Measurements from ENCODE around the gene KDM5B.
"Not testable (repeated sequence)": the region's sequence is repeated elsewhere in the genome, so short reads cannot be mapped to it uniquely, and the experiment has no call there.

Gene KDM5B

GRCh38 chr1:202723708-202724107, 84.5 kb downstream of the KDM5B start:
- Histone ChIP-seq H2AFZ (ENCODE audit: low read length) (no peak overlapping the region), H3K9me2 (replicated peaks; ENCODE audit: insufficient read depth, low read length) (no peaks in the 10 kb centered on the region), H3K9ac (ENCODE audit: low read length) (no peak overlapping the region), H3K4me2 (ENCODE audit: low read depth, low read length) (no peak overlapping the region), H3K36me3 (replicated peaks; ENCODE audit: insufficient read depth, low read length) (no peaks in the 10 kb centered on the region), H3K79me2 (ENCODE audit: low read length) (no peaks in the 10 kb centered on the region), H3K27ac (ENCODE audit: low read length) (no peak overlapping the region), H3F3A (ENCODE audit: insufficient read depth, low read length) (no peaks in the 10 kb centered on the region), H4K20me1 (ENCODE audit: insufficient read depth, low read length) (no peaks in the 10 kb centered on the region), H3K9me3 (replicated peaks; ENCODE audit: insufficient read depth, low read length) (no peaks in the 10 kb centered on the region), H3K4me1 (ENCODE audit: low read length) (no peaks in the 10 kb centered on the region), H3K27me3 (replicated peaks; ENCODE audit: insufficient read depth, low read length) (no peaks in the 10 kb centered on the region), H3K4me3 (ENCODE audit: low read length) (no peak overlapping the region)
- TF ChIP-seq EZH2phosphoT487 (IDR thresholded peaks at IDR 0.05; ENCODE audit: low read length): no peak
- TF ChIP-seq CTCF (IDR thresholded peaks at IDR 0.05; ENCODE audit: low read length): no peak
- no peak for TF ChIP-seq EZH2 (optimal IDR thresholded peaks at IDR 0.05; ENCODE audit: low read depth, low read length)
- DNase-seq: no peak

DNA sequence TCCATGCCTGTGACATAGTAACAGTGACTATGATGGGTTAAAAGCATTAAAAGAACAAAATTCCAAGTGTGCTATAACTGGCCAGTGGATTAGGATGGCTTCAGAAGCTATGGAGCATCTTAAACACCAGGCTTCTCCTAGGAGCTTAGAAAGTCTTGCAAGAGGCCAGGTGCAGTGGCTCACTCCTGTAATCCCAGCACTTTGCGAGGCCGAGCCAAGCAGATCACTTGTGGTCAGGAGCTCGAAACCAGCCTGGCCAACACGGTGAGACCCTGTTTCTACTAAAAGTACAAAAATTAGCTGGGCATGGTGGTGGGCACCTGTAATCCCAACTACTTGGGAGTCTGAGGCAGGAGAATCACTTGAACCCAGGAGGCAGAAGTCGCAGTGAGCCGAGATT, 85.2 kb downstream of the KDM5B start:
- H3K9me2 ChIP-seq (replicated peaks; ENCODE audit: insufficient read depth, low read length); H3K27ac ChIP-seq (ENCODE audit: low read length); H3K9me3 ChIP-seq (replicated peaks; ENCODE audit: insufficient read depth, low read length); H3K4me1 ChIP-seq (ENCODE audit: low read length); H3K79me2 ChIP-seq (ENCODE audit: low read length); H3K4me2 ChIP-seq (ENCODE audit: low read depth, low read length); DNase-seq; H3K36me3 ChIP-seq (replicated peaks; ENCODE audit: insufficient read depth, low read length); H3K27me3 ChIP-seq (replicated peaks; ENCODE audit: insufficient read depth, low read length); H3F3A ChIP-seq (ENCODE audit: insufficient read depth, low read length); H4K20me1 ChIP-seq (ENCODE audit: insufficient read depth, low read length); H2AFZ ChIP-seq (ENCODE audit: low read length); H3K4me3 ChIP-seq (ENCODE audit: low read length); H3K9ac ChIP-seq (ENCODE audit: low read length): not testable (repeated sequence)

- Histone ChIP-seq H3K9me3 (replicated peaks; ENCODE audit: insufficient read depth, low read length) (no peaks in the 10 kb centered on the region), H3F3A (ENCODE audit: insufficient read depth, low read length) (no peaks in the 10 kb centered on the region), H3K4me1 (ENCODE audit: low read length) (no peaks in the 10 kb centered on the region), H3K79me2 (ENCODE audit: low read length) (no peaks in the 10 kb centered on the region), H3K4me3 (ENCODE audit: low read length) (no peak overlapping the region), H3K9me2 (replicated peaks; ENCODE audit: insufficient read depth, low read length) (no peaks in the 10 kb centered on the region), H3K4me2 (ENCODE audit: low read depth, low read length) (no peak overlapping the region), H4K20me1 (ENCODE audit: insufficient read depth, low read length) (no peaks in the 10 kb centered on the region), H3K27ac (ENCODE audit: low read length) (no peak overlapping the region), H3K27me3 (replicated peaks; ENCODE audit: insufficient read depth, low read length) (peaks cover 12% of the 10 kb centered on the region; the same call in 1 of the 2 replicates), H3K36me3 (replicated peaks; ENCODE audit: insufficient read depth, low read length) (no peaks in the 10 kb centered on the region), H2AFZ (ENCODE audit: low read length) (no peak overlapping the region), H3K9ac (ENCODE audit: low read length) (no peak overlapping the region)
- no peak for DNase-seq
- no peak for TF ChIP-seq EZH2 (optimal IDR thresholded peaks at IDR 0.05; ENCODE audit: low read depth, low read length)
These were observed 91.6 kb downstream of the KDM5B start for GRCh38 chr1:202716654-202717053.

DNA sequence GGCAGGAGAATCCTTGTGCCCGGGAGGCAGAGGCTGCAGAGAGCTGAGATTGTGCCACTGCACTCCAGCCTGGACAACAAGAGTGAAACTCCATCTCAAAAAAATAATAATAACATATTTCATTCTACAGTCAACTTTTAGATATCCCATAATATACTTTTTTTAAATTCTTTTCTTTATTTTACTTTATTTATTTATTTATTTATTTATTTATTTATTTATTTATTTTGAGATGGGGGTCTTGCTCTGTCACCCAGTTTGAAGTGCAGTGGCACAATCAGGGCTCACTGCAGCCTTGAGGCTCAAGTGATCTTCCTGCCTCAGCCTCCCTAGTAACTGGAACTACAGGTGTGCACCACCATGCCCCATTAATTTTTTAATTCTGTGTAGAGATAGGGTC, 94.0 kb downstream of the KDM5B start:
- H3K4me2 ChIP-seq (ENCODE audit: low read depth, low read length); H2AFZ ChIP-seq (ENCODE audit: low read length); H3F3A ChIP-seq (ENCODE audit: insufficient read depth, low read length); H3K9me2 ChIP-seq (replicated peaks; ENCODE audit: insufficient read depth, low read length); H3K9me3 ChIP-seq (replicated peaks; ENCODE audit: insufficient read depth, low read length); H3K4me1 ChIP-seq (ENCODE audit: low read length); H3K4me3 ChIP-seq (ENCODE audit: low read length); H3K79me2 ChIP-seq (ENCODE audit: low read length); H4K20me1 ChIP-seq (ENCODE audit: insufficient read depth, low read length); H3K36me3 ChIP-seq (replicated peaks; ENCODE audit: insufficient read depth, low read length); H3K9ac ChIP-seq (ENCODE audit: low read length); DNase-seq; H3K27ac ChIP-seq (ENCODE audit: low read length): not testable (repeated sequence)
- peaks cover 36% of the 10 kb centered on the region for H3K27me3 ChIP-seq (replicated peaks; ENCODE audit: insufficient read depth, low read length)

- no peak overlapping the region for H3K27ac ChIP-seq (ENCODE audit: low read length)
- no peaks in the 10 kb centered on the region for H3K4me1 ChIP-seq (ENCODE audit: low read length)
- H3K4me3 ChIP-seq (ENCODE audit: low read length): no peak overlapping the region
- H3K27me3 ChIP-seq (replicated peaks; ENCODE audit: insufficient read depth, low read length): peaks cover 47% of the 10 kb centered on the region
- TF ChIP-seq EZH2phosphoT487 (IDR thresholded peaks at IDR 0.05; ENCODE audit: low read length) (no peak), EZH2 (optimal IDR thresholded peaks at IDR 0.05; ENCODE audit: low read depth, low read length) (no peak), CTCF (IDR thresholded peaks at IDR 0.05; ENCODE audit: low read length) (no peak)
- H3K9me2 ChIP-seq (replicated peaks; ENCODE audit: insufficient read depth, low read length): no peaks in the 10 kb centered on the region
- H3K36me3 ChIP-seq (replicated peaks; ENCODE audit: insufficient read depth, low read length): no peaks in the 10 kb centered on the region
- no peaks in the 10 kb centered on the region for H4K20me1 ChIP-seq (ENCODE audit: insufficient read depth, low read length)
- DNase-seq: no peak
- H3K9ac ChIP-seq (ENCODE audit: low read length): no peak overlapping the region
- no peaks in the 10 kb centered on the region for H3K79me2 ChIP-seq (ENCODE audit: low read length)
- no peak overlapping the region for H2AFZ ChIP-seq (ENCODE audit: low read length)
- no peak overlapping the region for H3K4me2 ChIP-seq (ENCODE audit: low read depth, low read length)
- no peaks in the 10 kb centered on the region for H3K9me3 ChIP-seq (replicated peaks; ENCODE audit: insufficient read depth, low read length)
- H3F3A ChIP-seq (ENCODE audit: insufficient read depth, low read length): no peaks in the 10 kb centered on the region
These were observed 95.1 kb downstream of the KDM5B start for GRCh38 chr1:202713110-202713509.
